GM23338 (cell line): Measurements from ENCODE around the gene ARHGEF40. TPM values are rescaled to one million over a fixed set of nuclear protein-coding genes. Genes with fewer than 3 reads are reported as not detected.

Experiments
- ATAC-seq: fragments of 200-7000 bp; cut with Tn5 transposase; 3 replicates; pipeline ENCODE4 v1.9.1; 2020
- DNase-seq: peaks from one replicate; pipeline ENCODE4 v3.0.0-alpha.2; 2015; ENCODE audit warnings: low spot score
- H2AFZ ChIP-seq: fragments of 200-600 bp; sonication (generic); 2 replicates; pipeline ENCODE4 v1.8.0; 2016; ENCODE audit warnings: antibody characterized with exemption, mild to moderate bottlenecking, moderate library complexity
- H3F3A ChIP-seq: fragments of 200-600 bp; sonication (generic); replicated peaks from 2 replicates; pipeline ENCODE4 v1.8.0; 2017; ENCODE audit warnings: antibody characterized with exemption, mixed run types, low read depth
- H3K27ac ChIP-seq: fragments of 200-600 bp; sonication (generic); 2 replicates; pipeline ENCODE4 v1.6.1; 2016; ENCODE audit warnings: low read depth
- H3K27me3 ChIP-seq: fragments of 200-600 bp; sonication (generic); 2 replicates; pipeline ENCODE4 v1.8.0; 2016; ENCODE audit warnings: mild to moderate bottlenecking, mixed run types, moderate library complexity; ENCODE audit not compliant: insufficient read depth
- H3K36me3 ChIP-seq: fragments of 200-600 bp; sonication (generic); 2 replicates; pipeline ENCODE4 v1.8.0; 2016; ENCODE audit warnings: mild to moderate bottlenecking; ENCODE audit not compliant: insufficient read depth
- H3K4me1 ChIP-seq: fragments of 200-600 bp; sonication (generic); 2 replicates; pipeline ENCODE4 v1.8.0; 2016; ENCODE audit warnings: mild to moderate bottlenecking, moderate library complexity; ENCODE audit not compliant: insufficient read depth
- H3K4me2 ChIP-seq: fragments of 200-600 bp; sonication (generic); 2 replicates; pipeline ENCODE4 v1.7.1; 2017; ENCODE audit warnings: mixed run types
- H3K4me3 ChIP-seq: fragments of 200-600 bp; sonication (generic); 2 replicates; pipeline ENCODE4 v1.6.1; 2016; ENCODE audit warnings: mixed run types
- H3K79me2 ChIP-seq: fragments of 200-600 bp; sonication (generic); replicated peaks from 2 replicates; pipeline ENCODE4 v1.8.0; 2017; ENCODE audit warnings: mild to moderate bottlenecking; ENCODE audit not compliant: insufficient read depth
- H3K9me2 ChIP-seq: fragments of 200-600 bp; sonication (generic); 2 replicates; pipeline ENCODE4 v1.8.0; 2017; ENCODE audit not compliant: insufficient read depth
- H4K20me1 ChIP-seq: fragments of 200-600 bp; sonication (generic); replicated peaks from 2 replicates; pipeline ENCODE4 v1.8.0; 2017; ENCODE audit warnings: mild to moderate bottlenecking; ENCODE audit not compliant: insufficient read depth
- H3K27ac Mint-ChIP-seq: 2 replicates; pipeline ENCODE4 v1.8.0; 2020; ENCODE audit warnings: inconsistent platforms, mild to moderate bottlenecking, moderate library complexity, mixed read lengths
- H3K27me3 Mint-ChIP-seq: 3 replicates; pipeline ENCODE4 v1.8.0; 2022; ENCODE audit warnings: low read depth, mild to moderate bottlenecking, moderate library complexity, mixed read lengths, inconsistent platforms; ENCODE audit not compliant: insufficient read depth, poor library complexity
- H3K36me3 Mint-ChIP-seq: 3 replicates; pipeline ENCODE4 v1.8.0; 2021; ENCODE audit warnings: low read depth, mild to moderate bottlenecking, inconsistent platforms, moderate library complexity, mixed read lengths
- H3K4me1 Mint-ChIP-seq: 3 replicates; pipeline ENCODE4 v1.8.0; 2020; ENCODE audit warnings: mild to moderate bottlenecking, inconsistent platforms, mixed read lengths
- H3K4me3 Mint-ChIP-seq: 3 replicates; pipeline ENCODE4 v1.8.0; 2021; ENCODE audit warnings: moderate library complexity, mild to moderate bottlenecking, inconsistent platforms, mixed read lengths
- H3K9me3 Mint-ChIP-seq: 3 replicates; pipeline ENCODE4 v1.8.0; 2020; ENCODE audit warnings: moderate library complexity, mild to moderate bottlenecking, inconsistent platforms, mixed read lengths
- CREB1 ChIP-seq: fragments of 250-450 bp; sonication (Bioruptor Pico); IDR thresholded peaks from 2 replicates; pipeline ENCODE4 v1.5.0; 2020; ENCODE audit warnings: low read depth, mild to moderate bottlenecking, moderate library complexity
- CTCF ChIP-seq, 2 experiments: fragments of 200-600 bp in 1 of 2; sonication (generic) in 1 of 2; conservative IDR thresholded peaks; 2 replicates each; pipeline versions ENCODE4 v1.5.1 to v1.6.1; 2016 to 2017; ENCODE audit warnings: antibody characterized with exemption in 2 of 2, low read depth in 2 of 2, mild to moderate bottlenecking in 2 of 2, moderate library complexity in 1 of 2
- ETS1 ChIP-seq: IDR thresholded peaks from 2 replicates; pipeline ENCODE4 v1.6.1; 2016; ENCODE audit warnings: antibody characterized with exemption
- EZH2 ChIP-seq: fragments of 200-600 bp; sonication (generic); IDR thresholded peaks from one replicate; pipeline ENCODE4 v1.8.0; 2017; ENCODE audit warnings: antibody characterized with exemption, mild to moderate bottlenecking, low read depth; ENCODE audit not compliant: unreplicated experiment
- EZH2phosphoT487 ChIP-seq: fragments of 200-600 bp; sonication (generic); IDR thresholded peaks from one replicate; pipeline ENCODE4 v1.8.1; 2018; ENCODE audit warnings: antibody characterized with exemption; ENCODE audit not compliant: unreplicated experiment
- JUNB ChIP-seq: IDR thresholded peaks from one replicate; pipeline ENCODE4 v1.6.1; 2016; ENCODE audit warnings: antibody characterized with exemption; ENCODE audit not compliant: unreplicated experiment
- NANOG ChIP-seq: IDR thresholded peaks from 2 replicates; pipeline ENCODE4 v1.6.1; 2016; ENCODE audit warnings: antibody characterized with exemption, borderline replicate concordance
- POLR2AphosphoS5 ChIP-seq: IDR thresholded peaks from 2 replicates; pipeline ENCODE4 v1.6.1; 2016; ENCODE audit warnings: antibody characterized with exemption, low read depth
- REST ChIP-seq: IDR thresholded peaks from one replicate; pipeline ENCODE4 v1.6.1; 2018; ENCODE audit warnings: antibody characterized with exemption; ENCODE audit not compliant: unreplicated experiment
- STAT1 ChIP-seq: IDR thresholded peaks from one replicate; pipeline ENCODE4 v1.6.1; 2016; ENCODE audit warnings: antibody characterized with exemption; ENCODE audit not compliant: unreplicated experiment
- ZNF114 ChIP-seq: fragments of 250-450 bp; sonication (Bioruptor Pico); IDR thresholded peaks from 2 replicates; pipeline ENCODE4 v1.5.0; 2020; ENCODE audit warnings: mild to moderate bottlenecking, moderate library complexity
- ZNF331 ChIP-seq: fragments of 250-450 bp; sonication (Bioruptor Pico); IDR thresholded peaks from 2 replicates; pipeline ENCODE4 v1.5.0; 2020; ENCODE audit warnings: low read depth, mild to moderate bottlenecking, moderate library complexity
- ZNF462 ChIP-seq: fragments of 250-450 bp; sonication (Bioruptor Pico); IDR thresholded peaks from 2 replicates; pipeline ENCODE4 v1.5.0; 2020; ENCODE audit warnings: mild to moderate bottlenecking, moderate library complexity
- polyA plus RNA-seq: library from polyadenylated mRNA; unstranded; fragments of >200 nt; fragmentation: Nextera tagmentation; extraction: Ambion mirVana; gene quantifications from 2 replicates; pipeline ENCODE4 v1.2.1, GENCODE V29; 2016
- total RNA-seq: library from RNA; depleted of rRNA; stranded (reverse); fragments of >200 nt; shearing (Covaris generic); gene quantifications from 2 replicates; pipeline ENCODE4 v1.2.3, GENCODE V29; 2014

ARHGEF40 gene
- total and polyA plus RNA-seq, 2 experiments from 2014 or later: 17.7 to 44.6 TPM

DNA sequence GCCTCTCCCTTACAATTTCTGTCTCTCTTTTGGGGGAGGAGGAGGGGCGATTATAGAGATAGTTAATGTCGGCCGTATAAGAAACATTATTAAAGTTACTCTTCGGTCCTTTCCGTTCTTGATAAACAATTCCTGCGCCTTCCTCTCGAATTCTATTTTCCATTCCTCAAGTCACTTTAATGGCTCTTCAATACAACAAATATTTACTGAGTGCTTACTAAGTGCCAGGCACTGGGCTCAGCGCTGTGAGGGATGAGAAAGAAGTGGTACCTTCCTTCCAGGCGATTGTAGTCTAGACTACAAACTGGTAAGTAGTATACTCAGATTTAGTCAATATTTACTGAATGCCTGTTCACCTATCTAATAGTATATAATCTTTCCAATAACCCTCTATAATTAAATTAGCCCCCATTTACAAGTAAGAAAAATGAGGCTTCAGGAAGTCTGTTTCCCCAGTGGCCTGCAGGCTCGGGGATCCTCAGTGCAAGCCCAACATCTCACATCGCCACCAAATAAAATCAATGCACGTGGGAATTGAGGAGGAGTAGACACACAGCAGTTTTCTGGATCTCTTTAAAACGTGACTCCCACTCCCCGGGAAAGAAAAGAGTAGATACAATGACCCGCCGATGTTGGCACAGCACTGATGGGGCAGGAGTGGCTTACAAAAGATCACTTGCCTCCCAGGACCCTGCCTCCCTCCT, 28.9 kb downstream of the ARHGEF40 start:
- H4K20me1 ChIP-seq: peaks cover 4% of the 10 kb centered on the region; the same call in 1 of the 2 replicates
- H3K27me3 ChIP-seq: no peaks in the 10 kb centered on the region
- peaks cover under 1% of the 10 kb centered on the region; the same call in 2 of the 3 replicates for H3K36me3 Mint-ChIP-seq
- H3K4me2 ChIP-seq: peak overlapping the region; percentile 78
- TF ChIP-seq ETS1 (no peak), STAT1 (no peak), ZNF114 (CRISPR knock-in tag) (no peak), CTCF (conservative IDR thresholded peaks at IDR 0.05; ENCODE audit: low read depth in 2 of 2) (no peak), POLR2AphosphoS5 (no peak), ZNF331 (CRISPR knock-in tag) (no peak), EZH2 (no peak), CREB1 (CRISPR knock-in tag) (no peak), JUNB (no peak), REST (no peak), EZH2phosphoT487 (no peak), ZNF462 (CRISPR knock-in tag) (no peak), NANOG (no peak)
- H3K27ac ChIP-seq: peak overlapping the region; percentile 87
- H3K4me3 Mint-ChIP-seq: peak overlapping the region; percentile 84
- no peak overlapping the region for H2AFZ ChIP-seq
- H3K36me3 ChIP-seq: no peaks in the 10 kb centered on the region
- peaks cover 15% of the 10 kb centered on the region; the same call in 1 of the 2 replicates for H3F3A ChIP-seq
- H3K27me3 Mint-ChIP-seq: peaks cover 19% of the 10 kb centered on the region
- no peak for DNase-seq
- H3K9me2 ChIP-seq: no peaks in the 10 kb centered on the region
- peak overlapping the region; percentile 61 for H3K4me3 ChIP-seq
- H3K4me1 ChIP-seq: peaks cover 49% of the 10 kb centered on the region
- no peak for ATAC-seq
- peak overlapping the region; percentile 89 for H3K27ac Mint-ChIP-seq
- H3K4me1 Mint-ChIP-seq: peaks cover 70% of the 10 kb centered on the region
- H3K79me2 ChIP-seq: peaks cover 44% of the 10 kb centered on the region
- H3K9me3 Mint-ChIP-seq: no peaks in the 10 kb centered on the region; the same call in 2 of the 3 replicates
